Body of pancreas (tissue), 4 donors: ENCODE results near the gene LELP1.

Experiments used
- POLR2A ChIP-seq, 3 donors: fragments of 450-650 bp; IDR thresholded peaks; one replicate each; pipeline ENCODE4 v1.6.1; 2016; ENCODE audit warnings: antibody characterized with exemption in 3 of 3, mild to moderate bottlenecking in 2 of 3
- TF ChIP-seq, protein P1 (sequence below), 7 experiments: fragments of 450-650 bp in 4 of 7; fragments of 200-600 bp in 3 of 7; sonication (generic) in 3 of 7; IDR thresholded peaks; one replicate each; pipeline ENCODE4 v1.5.1; 2016 to 2019; ENCODE audit warnings: antibody characterized with exemption in 7 of 7

DNA sequence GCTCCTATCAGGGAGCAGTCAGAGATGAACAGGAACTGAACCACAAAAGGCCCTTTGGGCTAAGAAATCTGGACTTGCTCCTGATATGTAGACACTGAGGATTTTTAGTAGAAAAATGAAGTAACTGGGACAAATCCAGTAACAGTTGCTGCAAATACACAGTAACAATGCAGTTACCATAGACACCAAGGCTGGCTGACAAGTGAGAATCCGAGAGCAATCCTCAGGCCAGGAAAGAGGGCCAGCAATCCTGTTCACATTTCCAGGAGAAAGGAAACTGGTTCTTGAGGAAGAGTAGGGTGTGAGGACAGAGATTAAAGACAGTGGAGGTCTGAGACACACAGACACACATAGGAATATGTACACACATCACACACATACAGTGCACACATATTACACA, 46.9 kb downstream of the LELP1 start:
- no peak for TF ChIP-seq POLR2A (IDR thresholded peaks at IDR 0.05)
- TF ChIP-seq, protein P1, sequence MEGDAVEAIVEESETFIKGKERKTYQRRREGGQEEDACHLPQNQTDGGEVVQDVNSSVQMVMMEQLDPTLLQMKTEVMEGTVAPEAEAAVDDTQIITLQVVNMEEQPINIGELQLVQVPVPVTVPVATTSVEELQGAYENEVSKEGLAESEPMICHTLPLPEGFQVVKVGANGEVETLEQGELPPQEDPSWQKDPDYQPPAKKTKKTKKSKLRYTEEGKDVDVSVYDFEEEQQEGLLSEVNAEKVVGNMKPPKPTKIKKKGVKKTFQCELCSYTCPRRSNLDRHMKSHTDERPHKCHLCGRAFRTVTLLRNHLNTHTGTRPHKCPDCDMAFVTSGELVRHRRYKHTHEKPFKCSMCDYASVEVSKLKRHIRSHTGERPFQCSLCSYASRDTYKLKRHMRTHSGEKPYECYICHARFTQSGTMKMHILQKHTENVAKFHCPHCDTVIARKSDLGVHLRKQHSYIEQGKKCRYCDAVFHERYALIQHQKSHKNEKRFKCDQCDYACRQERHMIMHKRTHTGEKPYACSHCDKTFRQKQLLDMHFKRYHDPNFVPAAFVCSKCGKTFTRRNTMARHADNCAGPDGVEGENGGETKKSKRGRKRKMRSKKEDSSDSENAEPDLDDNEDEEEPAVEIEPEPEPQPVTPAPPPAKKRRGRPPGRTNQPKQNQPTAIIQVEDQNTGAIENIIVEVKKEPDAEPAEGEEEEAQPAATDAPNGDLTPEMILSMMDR (IDR thresholded peaks at IDR 0.05), result no peak
